ENCODE results near the gene CELF4. TPM values are rescaled to one million over a fixed set of nuclear protein-coding genes. Genes with fewer than 3 reads are reported as not detected.

CELF4 gene
- total and polyA plus RNA-seq, 9 donors, result 0.18 to 2.0 (median 1.1) TPM

DNA sequence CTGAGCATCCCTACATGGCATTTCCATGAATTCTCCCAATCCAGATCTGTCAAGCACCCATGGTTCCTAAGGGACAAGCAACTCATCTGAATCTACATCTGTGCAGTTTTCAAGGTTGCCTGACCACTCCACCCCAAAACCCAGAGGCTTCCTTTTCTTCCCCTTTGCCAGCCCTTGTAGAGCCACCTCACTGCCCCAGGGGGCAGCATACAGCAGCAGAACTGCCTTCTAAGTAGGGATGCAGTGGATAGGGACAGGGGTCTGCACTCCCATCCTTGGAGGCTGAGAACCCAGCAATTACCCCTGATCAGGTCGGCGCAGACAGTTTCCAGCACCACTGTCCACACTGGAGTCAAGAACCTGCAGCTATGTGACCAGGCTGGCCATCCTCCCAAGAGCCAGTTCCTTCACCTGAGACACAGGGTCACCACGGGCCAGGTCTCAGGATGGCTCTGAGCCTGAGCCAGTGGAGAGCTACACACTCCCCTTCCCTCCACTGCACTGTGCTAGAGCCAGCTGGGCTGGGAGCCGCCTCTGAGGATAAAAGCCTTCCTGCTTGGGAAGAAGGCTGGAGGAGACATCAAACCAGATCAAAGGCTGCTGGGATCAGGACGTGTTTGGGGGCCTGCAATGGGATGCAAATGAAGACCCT is 283.1 kb downstream of the CELF4 start:
- Histone ChIP-seq H3K27ac (ENCODE audit: low read length) (no peak overlapping the region), H3K4me3 (ENCODE audit: low read length) (no peak overlapping the region), H3K36me3 (ENCODE audit: control insufficient read depth, insufficient read depth, low read length) (no peaks in the 10 kb centered on the region), H3K9me3 (replicated peaks; ENCODE audit: control insufficient read depth, low read depth, low read length) (no peaks in the 10 kb centered on the region), H3K4me1 (ENCODE audit: control insufficient read depth, insufficient read depth, low read length) (no peaks in the 10 kb centered on the region), H3K27me3 (ENCODE audit: control insufficient read depth, insufficient read depth, low read length) (peaks cover 2% of the 10 kb centered on the region)
- DNase-seq, result no peak
- 43% methylated on average over 3 of the region's 5 CpGs for WGBS (ENCODE audit: insufficient coverage)

DNA sequence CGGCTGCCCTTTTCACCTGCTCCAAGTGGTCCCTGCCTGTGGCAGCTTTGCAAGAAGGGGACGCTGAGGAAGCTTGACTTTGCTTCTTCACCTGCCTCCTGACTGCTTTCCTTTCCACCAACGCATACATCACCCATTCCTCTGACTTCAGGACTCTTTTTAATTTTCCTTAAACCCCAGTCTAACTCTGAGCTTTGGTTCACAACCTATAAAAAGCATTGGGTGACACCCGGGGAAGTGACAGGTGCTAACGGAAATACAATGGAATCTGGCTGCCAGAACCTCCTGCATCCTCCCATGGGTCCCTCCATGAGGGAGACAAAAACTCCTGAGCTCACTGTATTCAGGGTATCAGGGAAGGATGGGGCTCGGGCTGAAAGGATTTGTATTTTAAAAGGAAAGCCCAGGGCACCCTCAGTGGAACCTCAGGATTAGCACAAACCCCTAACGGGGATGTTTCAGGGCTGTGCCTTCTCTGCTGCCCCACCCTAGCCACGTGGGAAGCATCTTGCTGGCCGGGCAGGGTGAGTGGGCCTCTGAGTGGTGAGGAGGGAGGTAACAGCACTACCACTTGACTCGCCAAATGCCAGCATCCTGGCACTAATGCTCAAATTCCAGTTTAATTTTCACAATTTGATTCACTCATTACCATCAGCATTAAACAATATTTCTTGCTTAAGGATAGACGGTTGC is 284.8 kb downstream of the CELF4 start:
- no peak overlapping the region for H3K27ac ChIP-seq (ENCODE audit: low read length)
- H3K36me3 ChIP-seq (ENCODE audit: control insufficient read depth, insufficient read depth, low read length), result no peaks in the 10 kb centered on the region
- H3K9me3 ChIP-seq (replicated peaks; ENCODE audit: control insufficient read depth, low read depth, low read length), result no peaks in the 10 kb centered on the region
- H3K27me3 ChIP-seq (ENCODE audit: control insufficient read depth, insufficient read depth, low read length), result peaks cover 19% of the 10 kb centered on the region
- no peak for DNase-seq
- 70% methylated on average over 5 of the region's 11 CpGs for WGBS (ENCODE audit: insufficient coverage)
- no peaks in the 10 kb centered on the region for H3K4me1 ChIP-seq (ENCODE audit: control insufficient read depth, insufficient read depth, low read length)
- no peak overlapping the region for H3K4me3 ChIP-seq (ENCODE audit: low read length)

DNA sequence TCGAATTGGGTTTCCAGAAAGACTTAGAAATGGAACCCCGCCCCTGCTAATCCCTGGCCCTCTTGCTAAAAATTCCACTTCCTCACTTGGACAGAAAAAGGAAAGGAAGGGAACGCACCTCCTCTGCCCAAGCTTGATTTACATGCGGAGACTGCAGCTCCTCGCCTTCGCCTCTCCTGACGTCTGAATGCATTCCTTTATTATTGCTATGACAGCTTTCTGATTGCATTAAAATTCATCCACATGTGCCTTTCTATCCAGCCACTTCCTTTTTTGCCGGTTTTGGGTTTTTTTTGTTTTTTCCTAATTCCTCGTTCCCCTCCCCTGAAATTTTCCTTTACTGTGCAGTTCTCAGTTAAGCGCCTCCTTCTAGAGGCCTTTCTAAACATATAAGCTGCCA is 287.8 kb downstream of the CELF4 start:
- no peak overlapping the region for H3K27ac ChIP-seq (ENCODE audit: low read length)
- 43% methylated on average over 9 of the region's 10 CpGs for WGBS (ENCODE audit: insufficient coverage)
- no peaks in the 10 kb centered on the region for H3K9me3 ChIP-seq (replicated peaks; ENCODE audit: control insufficient read depth, low read depth, low read length)
- H3K4me3 ChIP-seq (ENCODE audit: low read length), result no peak overlapping the region
- no peaks in the 10 kb centered on the region for H3K4me1 ChIP-seq (ENCODE audit: control insufficient read depth, insufficient read depth, low read length)
- peaks cover 46% of the 10 kb centered on the region for H3K27me3 ChIP-seq (ENCODE audit: control insufficient read depth, insufficient read depth, low read length)
- no peaks in the 10 kb centered on the region for H3K36me3 ChIP-seq (ENCODE audit: control insufficient read depth, insufficient read depth, low read length)
- no peak for DNase-seq

DNA sequence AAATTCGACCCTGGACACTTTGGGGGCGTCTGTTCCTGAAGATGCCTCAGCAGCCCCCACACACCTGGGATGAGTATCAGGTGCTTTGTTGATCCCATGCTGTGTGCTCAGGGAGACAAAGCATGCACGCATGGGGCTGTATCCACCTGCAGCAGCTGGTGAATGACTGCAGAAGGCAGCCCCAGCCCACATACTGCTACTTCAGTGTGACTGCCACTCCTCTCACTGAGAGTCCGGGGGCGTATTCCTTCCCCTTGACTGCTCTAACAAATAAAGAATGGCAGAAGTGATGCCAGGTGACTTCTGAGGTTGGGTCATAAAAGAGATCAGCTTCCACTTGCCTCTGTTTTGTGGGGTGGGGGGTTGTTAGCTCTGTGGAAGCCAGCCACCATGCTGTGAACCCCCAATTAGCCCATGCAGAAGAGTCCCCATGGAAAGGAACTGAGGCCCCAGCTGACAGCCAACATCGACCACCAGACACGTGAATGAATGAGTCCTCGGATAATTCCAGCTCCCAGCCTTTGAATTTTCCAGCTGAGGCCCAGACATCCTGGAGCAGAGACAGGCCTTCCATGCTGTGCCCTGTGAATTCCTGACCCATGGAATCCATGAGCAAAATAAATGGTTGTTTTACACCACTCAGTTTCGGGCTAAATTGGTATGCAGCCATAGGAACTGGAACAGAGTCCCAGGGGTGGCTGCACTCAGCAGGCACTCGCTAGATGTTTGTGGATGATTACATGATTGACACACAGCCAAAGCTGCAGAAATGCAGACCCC is 289.3 kb downstream of the CELF4 start:
- WGBS (ENCODE audit: insufficient coverage), result 71% methylated on average over 8 of the region's 10 CpGs
- H3K9me3 ChIP-seq (replicated peaks; ENCODE audit: control insufficient read depth, low read depth, low read length), result no peaks in the 10 kb centered on the region
- peaks cover 49% of the 10 kb centered on the region for H3K27me3 ChIP-seq (ENCODE audit: control insufficient read depth, insufficient read depth, low read length)
- DNase-seq, result no peak
- H3K36me3 ChIP-seq (ENCODE audit: control insufficient read depth, insufficient read depth, low read length), result no peaks in the 10 kb centered on the region
- H3K4me1 ChIP-seq (ENCODE audit: control insufficient read depth, insufficient read depth, low read length), result no peaks in the 10 kb centered on the region
- H3K27ac ChIP-seq (ENCODE audit: low read length), result no peak overlapping the region
- H3K4me3 ChIP-seq (ENCODE audit: low read length), result no peak overlapping the region

DNA sequence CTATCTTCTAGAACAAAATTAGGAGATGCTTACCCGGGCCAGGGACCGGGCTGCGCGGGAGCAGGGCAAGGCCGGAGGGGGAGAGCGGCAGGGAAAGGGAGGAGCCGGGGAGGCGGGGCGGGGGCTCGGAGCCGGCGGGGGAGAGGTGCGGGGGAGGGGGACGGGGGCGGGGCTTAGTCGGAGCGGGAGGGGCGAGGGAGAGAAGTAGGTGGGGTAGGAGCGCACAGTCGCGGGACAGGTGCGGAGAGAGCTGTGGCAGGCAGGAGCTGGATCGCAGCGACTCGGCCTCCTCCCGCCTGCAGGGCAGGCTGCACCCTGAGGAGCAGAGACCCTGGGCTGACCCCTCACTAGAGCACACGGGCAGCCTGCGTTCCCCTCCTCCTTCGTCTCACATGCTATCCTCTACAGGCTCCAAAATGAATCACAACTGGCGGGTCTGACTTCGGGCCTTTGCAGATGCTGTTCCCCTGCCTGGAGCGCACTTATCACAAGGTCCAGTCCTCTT is 290.3 kb downstream of the CELF4 start:
- H3K36me3 ChIP-seq (ENCODE audit: control insufficient read depth, insufficient read depth, low read length), result no peaks in the 10 kb centered on the region
- no peak overlapping the region for H3K27ac ChIP-seq (ENCODE audit: low read length)
- WGBS (ENCODE audit: insufficient coverage), result 24% methylated on average over 14 of the region's 32 CpGs
- H3K4me3 ChIP-seq (ENCODE audit: low read length), result no peak overlapping the region
- H3K9me3 ChIP-seq (replicated peaks; ENCODE audit: control insufficient read depth, low read depth, low read length), result no peaks in the 10 kb centered on the region
- no peaks in the 10 kb centered on the region for H3K4me1 ChIP-seq (ENCODE audit: control insufficient read depth, insufficient read depth, low read length)
- peaks cover 49% of the 10 kb centered on the region for H3K27me3 ChIP-seq (ENCODE audit: control insufficient read depth, insufficient read depth, low read length)
- DNase-seq, result no peak

DNA sequence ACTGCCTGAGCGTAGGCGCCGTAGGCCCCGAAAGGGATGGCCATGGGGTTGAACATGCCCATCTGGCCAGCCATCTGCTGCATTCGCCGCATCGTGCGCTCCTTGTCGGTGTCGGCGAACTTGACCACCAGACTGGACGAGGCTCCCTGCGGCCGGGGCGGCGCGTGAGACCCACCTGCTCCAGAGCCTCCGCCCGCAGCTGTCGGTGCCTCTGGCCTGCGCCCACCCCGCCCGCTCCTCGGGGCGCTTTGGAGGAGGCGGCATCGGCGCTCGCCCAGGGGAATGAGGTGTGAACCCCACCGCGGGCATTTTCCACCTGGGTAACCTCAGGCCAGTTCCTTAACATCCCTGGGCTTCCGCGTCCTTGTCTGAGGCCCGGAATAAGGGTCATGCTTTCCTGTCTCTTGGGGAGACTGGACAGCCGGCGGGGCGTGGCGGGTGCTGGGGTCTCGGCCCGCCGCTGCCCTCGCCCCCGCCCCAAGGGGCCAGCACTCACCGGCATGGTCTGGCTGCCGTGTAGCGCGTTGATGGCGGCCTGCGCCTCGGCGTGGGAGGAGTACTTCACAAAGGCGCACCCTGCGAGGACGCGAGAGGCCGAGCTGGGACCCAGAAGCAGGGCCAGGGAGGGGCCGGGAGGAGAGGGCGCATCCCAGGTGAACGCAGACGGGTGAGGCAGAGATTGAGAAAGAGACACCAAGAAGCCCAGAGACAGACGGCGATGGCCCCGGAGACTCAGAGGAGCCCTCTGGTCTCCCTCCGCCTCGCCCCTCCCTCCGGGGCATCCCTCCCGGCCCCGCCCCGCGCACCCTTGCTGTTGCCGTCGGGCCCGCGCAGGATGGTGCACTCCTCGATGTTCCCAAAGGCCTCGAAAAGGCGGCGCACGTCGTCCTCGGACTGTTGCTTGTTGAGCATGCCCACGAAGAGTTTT is 291.0 kb downstream of the CELF4 start:
- no peaks in the 10 kb centered on the region for H3K9me3 ChIP-seq (replicated peaks; ENCODE audit: control insufficient read depth, low read depth, low read length)
- H3K27me3 ChIP-seq (ENCODE audit: control insufficient read depth, insufficient read depth, low read length), result peaks cover 49% of the 10 kb centered on the region
- DNase-seq, result no peak
- no peak overlapping the region for H3K27ac ChIP-seq (ENCODE audit: low read length)
- H3K36me3 ChIP-seq (ENCODE audit: control insufficient read depth, insufficient read depth, low read length), result no peaks in the 10 kb centered on the region
- H3K4me1 ChIP-seq (ENCODE audit: control insufficient read depth, insufficient read depth, low read length), result no peaks in the 10 kb centered on the region
- H3K4me3 ChIP-seq (ENCODE audit: low read length), result no peak overlapping the region
- 7% methylated on average over 80 of the region's 82 CpGs for WGBS (ENCODE audit: insufficient coverage)

DNA sequence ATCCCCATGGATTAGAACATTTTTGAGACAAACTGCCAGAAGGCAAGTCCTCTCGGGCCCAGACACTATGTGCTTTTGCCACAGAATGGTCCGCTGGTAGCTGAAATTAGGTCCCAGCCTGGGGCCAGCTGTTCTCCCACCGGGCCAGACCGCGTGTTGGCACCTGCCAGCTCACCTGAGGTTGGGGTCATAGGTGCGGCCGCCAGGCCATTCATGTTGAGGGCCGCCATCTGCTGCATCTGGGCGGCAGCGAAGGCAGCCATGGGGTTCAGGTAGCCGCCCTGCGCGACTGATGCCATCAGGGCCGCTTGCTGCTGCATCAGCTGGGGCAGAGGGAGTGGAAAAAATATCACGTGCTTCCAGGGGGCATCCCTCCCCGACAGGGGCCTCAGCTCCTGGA is 292.8 kb downstream of the CELF4 start:
- Histone ChIP-seq H3K4me1 (ENCODE audit: control insufficient read depth, insufficient read depth, low read length) (no peaks in the 10 kb centered on the region), H3K36me3 (ENCODE audit: control insufficient read depth, insufficient read depth, low read length) (no peaks in the 10 kb centered on the region), H3K27me3 (ENCODE audit: control insufficient read depth, insufficient read depth, low read length) (peaks cover 49% of the 10 kb centered on the region), H3K27ac (ENCODE audit: low read length) (no peak overlapping the region), H3K4me3 (ENCODE audit: low read length) (no peak overlapping the region), H3K9me3 (replicated peaks; ENCODE audit: control insufficient read depth, low read depth, low read length) (no peaks in the 10 kb centered on the region)
- no peak for DNase-seq
- 84% methylated on average over 14 of the region's 16 CpGs for WGBS (ENCODE audit: insufficient coverage)

DNA sequence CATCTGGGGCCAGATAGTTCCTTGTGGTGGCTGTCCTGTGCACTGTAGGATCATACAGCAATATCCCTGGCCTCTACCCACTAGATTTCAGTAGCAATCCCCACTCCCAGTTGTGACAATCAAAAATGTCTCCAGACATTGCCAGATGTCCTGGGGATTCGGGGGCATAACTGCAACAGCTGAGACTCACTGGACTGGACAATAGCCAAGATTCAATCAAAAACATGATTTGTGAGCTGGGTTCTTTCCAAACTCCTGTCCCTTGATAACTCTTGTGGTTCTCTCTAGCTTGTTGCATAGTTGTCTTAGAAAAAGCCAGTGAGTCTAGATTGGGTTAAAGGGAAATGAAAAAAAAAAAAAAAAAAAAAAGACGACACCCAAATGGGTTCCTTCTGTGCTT is 293.4 kb downstream of the CELF4 start:
- H3K27ac ChIP-seq (ENCODE audit: low read length), result no peak overlapping the region
- 67% methylated on average over 1 of the region's 2 CpGs for WGBS (ENCODE audit: insufficient coverage)
- H3K4me1 ChIP-seq (ENCODE audit: control insufficient read depth, insufficient read depth, low read length), result no peaks in the 10 kb centered on the region
- peaks cover 46% of the 10 kb centered on the region for H3K27me3 ChIP-seq (ENCODE audit: control insufficient read depth, insufficient read depth, low read length)
- H3K4me3 ChIP-seq (ENCODE audit: low read length), result no peak overlapping the region
- no peak for DNase-seq
- no peaks in the 10 kb centered on the region for H3K36me3 ChIP-seq (ENCODE audit: control insufficient read depth, insufficient read depth, low read length)
- no peaks in the 10 kb centered on the region for H3K9me3 ChIP-seq (replicated peaks; ENCODE audit: control insufficient read depth, low read depth, low read length)

DNA sequence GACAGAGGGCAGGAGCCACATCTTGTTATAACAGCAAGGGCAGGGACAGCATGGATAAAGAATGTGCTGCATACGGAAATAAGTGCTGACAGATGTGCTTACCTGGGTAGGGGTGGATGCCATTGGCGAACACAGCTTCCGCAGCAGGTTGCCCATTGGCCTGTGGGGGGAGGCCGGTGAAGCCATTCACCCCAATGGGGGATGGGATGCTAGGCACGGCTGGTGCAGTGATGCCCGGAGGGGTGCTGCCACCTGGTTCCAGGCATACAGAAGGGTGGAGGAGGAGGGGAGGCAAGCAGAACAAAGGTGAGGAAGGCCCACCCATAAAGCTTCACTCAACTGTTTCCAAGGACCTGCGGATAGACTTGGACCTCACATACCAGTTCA is 294.9 kb downstream of the CELF4 start:
- H3K27me3 ChIP-seq (ENCODE audit: control insufficient read depth, insufficient read depth, low read length), result peaks cover 31% of the 10 kb centered on the region
- no peak for DNase-seq
- WGBS (ENCODE audit: insufficient coverage), result 85% methylated on average over 5 of the region's 7 CpGs
- H3K27ac ChIP-seq (ENCODE audit: low read length), result no peak overlapping the region
- H3K4me1 ChIP-seq (ENCODE audit: control insufficient read depth, insufficient read depth, low read length), result no peaks in the 10 kb centered on the region
- no peaks in the 10 kb centered on the region for H3K36me3 ChIP-seq (ENCODE audit: control insufficient read depth, insufficient read depth, low read length)
- H3K9me3 ChIP-seq (replicated peaks; ENCODE audit: control insufficient read depth, low read depth, low read length), result no peaks in the 10 kb centered on the region
- no peak overlapping the region for H3K4me3 ChIP-seq (ENCODE audit: low read length)

Measured in muscle of leg (tissue), 11 donors.